Neural cell (in vitro differentiated cells): Measurements from ENCODE around the gene LYPLA2. TPM values are rescaled to one million over a fixed set of nuclear protein-coding genes. Genes with fewer than 3 reads are reported as not detected.
A peak's percentile ranks its signal among the peaks of the same experiment; 100 is the strongest.

Experiments used
- H2AFZ ChIP-seq: fragments of 200-600, 300-800 bp; sonication (generic), shearing (Covaris generic); 2 replicates; pipeline ENCODE4 v1.6.0; 2014; ENCODE audit warnings: low read depth, mild to moderate bottlenecking, antibody characterized with exemption, low read length, moderate library complexity
- H3F3A ChIP-seq: fragments of 200-600 bp; shearing (Covaris generic); 2 replicates; pipeline ENCODE4 v1.6.1; 2016; ENCODE audit warnings: mild to moderate bottlenecking, moderate library complexity, mixed read lengths, antibody characterized with exemption, low read length; ENCODE audit not compliant: insufficient read depth, poor library complexity, severe bottlenecking
- H3K27ac ChIP-seq: fragments of 200-600, 300-800 bp; sonication (generic), shearing (Covaris generic); 2 replicates; pipeline ENCODE4 v1.5.1; 2014; ENCODE audit warnings: mild to moderate bottlenecking, low read length, moderate library complexity
- H3K27me3 ChIP-seq: fragments of 300-800, 200-600 bp; sonication (generic), shearing (Covaris generic); 2 replicates; pipeline ENCODE4 v1.6.0; 2014; ENCODE audit warnings: mild to moderate bottlenecking, low read depth, low read length, moderate library complexity; ENCODE audit not compliant: insufficient read depth
- H3K36me3 ChIP-seq: fragments of 300-800, 200-600 bp; sonication (generic), shearing (Covaris generic); 2 replicates; pipeline ENCODE4 v1.5.1; 2014; ENCODE audit warnings: mild to moderate bottlenecking, antibody characterized with exemption, low read length, moderate library complexity; ENCODE audit not compliant: insufficient read depth
- H3K4me2 ChIP-seq: fragments of 300-800, 200-600 bp; sonication (generic), shearing (Covaris generic); 2 replicates; pipeline ENCODE4 v1.6.0; 2014; ENCODE audit warnings: mild to moderate bottlenecking, low read length
- H3K4me3 ChIP-seq: fragments of 300-800, 200-600 bp; sonication (generic), shearing (Covaris generic); 2 replicates; pipeline ENCODE4 v1.5.1; 2014; ENCODE audit warnings: mild to moderate bottlenecking, low read length, moderate library complexity
- H3K79me2 ChIP-seq: fragments of 200-600 bp; shearing (Covaris generic); replicated peaks from 2 replicates; pipeline ENCODE4 v1.6.0; 2014; ENCODE audit warnings: mild to moderate bottlenecking, low read length, moderate library complexity; ENCODE audit not compliant: insufficient read depth
- H3K9ac ChIP-seq: fragments of 300-800, 200-600 bp; sonication (generic), shearing (Covaris generic); 2 replicates; pipeline ENCODE4 v1.6.1; 2016; ENCODE audit warnings: mild to moderate bottlenecking, low read length, mixed read lengths
- H3K9me2 ChIP-seq: fragments of 200-600 bp; shearing (Covaris generic); 2 replicates; pipeline ENCODE4 v1.6.1; 2016; ENCODE audit warnings: mild to moderate bottlenecking, low read length, mixed read lengths; ENCODE audit not compliant: insufficient read depth
- H3K9me3 ChIP-seq: fragments of 200-600, 300-800 bp; sonication (generic), shearing (Covaris generic); 2 replicates; pipeline ENCODE4 v1.6.1; 2016; ENCODE audit warnings: mild to moderate bottlenecking, mixed run types, low read length, moderate library complexity, mixed read lengths
- H4K20me1 ChIP-seq: fragments of 200-600 bp; shearing (Covaris generic); 2 replicates; pipeline ENCODE4 v1.6.1; 2016; ENCODE audit warnings: mild to moderate bottlenecking, mixed run types; ENCODE audit not compliant: insufficient read depth
- CTCF ChIP-seq: fragments of 450-650 bp; IDR thresholded peaks from 2 replicates; pipeline ENCODE4 v1.5.1; 2014; ENCODE audit warnings: antibody characterized with exemption, mild to moderate bottlenecking, moderate library complexity; ENCODE audit not compliant: poor library complexity, severe bottlenecking
- EP300 ChIP-seq: fragments of 450-650 bp; conservative IDR thresholded peaks from 2 replicates; pipeline ENCODE4 v1.6.1; 2014; ENCODE audit warnings: antibody characterized with exemption, mild to moderate bottlenecking, moderate library complexity; ENCODE audit not compliant: poor library complexity, severe bottlenecking
- EZH2 ChIP-seq: fragments of 200-600, 300-800 bp; shearing (Covaris generic), sonication (generic); IDR thresholded peaks from 2 replicates; pipeline ENCODE4 v1.6.1; 2014; ENCODE audit warnings: antibody characterized with exemption, low read length, borderline replicate concordance, mild to moderate bottlenecking; ENCODE audit not compliant: insufficient read depth, poor library complexity, severe bottlenecking
- MXI1 ChIP-seq: fragments of 450-650 bp; conservative IDR thresholded peaks from 2 replicates; pipeline ENCODE4 v1.6.1; 2014; ENCODE audit warnings: antibody characterized with exemption, mild to moderate bottlenecking; ENCODE audit not compliant: poor library complexity, severe bottlenecking
- POLR2AphosphoS5 ChIP-seq: IDR thresholded peaks from 2 replicates; pipeline ENCODE4 v1.6.1; 2012
- RAD21 ChIP-seq: fragments of 450-650 bp; conservative IDR thresholded peaks from 2 replicates; pipeline ENCODE4 v1.6.1; 2014; ENCODE audit warnings: antibody characterized with exemption, mild to moderate bottlenecking, moderate library complexity
- SMC3 ChIP-seq: fragments of 450-650 bp; conservative IDR thresholded peaks from 2 replicates; pipeline ENCODE4 v1.6.1; 2014; ENCODE audit warnings: antibody characterized with exemption, mild to moderate bottlenecking, moderate library complexity; ENCODE audit not compliant: poor library complexity
- TAF1 ChIP-seq: IDR thresholded peaks from 2 replicates; pipeline ENCODE4 v1.6.1; 2012; ENCODE audit warnings: low read depth
- polyA plus RNA-seq: library from polyadenylated mRNA; depleted of rRNA; stranded (reverse); fragments of >200 nt; gene quantifications from 2 replicates; pipeline ENCODE4 v1.2.3, GENCODE V29; 2014
- TF ChIP-seq, protein P1 (sequence below): IDR thresholded peaks from 2 replicates; pipeline ENCODE4 v1.6.1; 2012; ENCODE audit warnings: borderline replicate concordance

LYPLA2 gene
- polyA plus RNA-seq, 1 donor from 2014 or later = 107 TPM

DNA sequence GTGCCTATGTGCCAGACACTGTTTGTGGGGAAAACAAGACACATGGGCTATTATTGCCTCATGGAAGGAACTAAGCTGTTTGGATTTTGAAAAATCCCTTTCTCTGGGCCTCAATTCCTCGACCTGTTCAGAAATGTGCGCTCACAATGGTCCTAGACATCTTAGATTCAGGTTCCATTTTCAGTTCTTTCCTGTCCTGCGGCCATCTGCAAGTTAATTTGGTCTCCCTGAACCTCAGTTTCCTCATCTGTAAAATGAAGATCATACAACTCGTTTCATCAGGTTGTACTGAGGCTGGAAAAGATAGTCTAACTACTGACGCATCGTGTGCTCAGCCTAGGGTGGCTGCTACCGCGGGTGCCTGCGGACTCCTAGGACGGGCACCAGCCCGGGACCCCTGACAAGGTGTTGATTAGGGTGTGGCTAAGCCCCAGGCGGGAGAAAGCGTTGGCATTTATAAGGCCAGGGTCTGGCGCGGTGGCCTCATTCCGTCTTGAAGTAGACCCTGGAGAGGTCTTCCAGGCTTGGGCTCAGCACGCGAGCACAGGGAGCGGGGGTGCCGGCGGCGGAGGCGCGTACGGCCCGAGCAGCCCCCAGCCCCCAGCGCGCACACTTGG is 48.2 kb upstream of the LYPLA2 start:
- Histone ChIP-seq H3K4me2 (peak overlapping the region; percentile 56), H3F3A (no peaks in the 10 kb centered on the region), H3K79me2 (peaks cover 32% of the 10 kb centered on the region), H3K9ac (peak overlapping the region; percentile 76), H3K27me3 (no peaks in the 10 kb centered on the region), H3K4me3 (peak overlapping the region; percentile 92), H3K9me3 (no peaks in the 10 kb centered on the region), H3K9me2 (no peaks in the 10 kb centered on the region), H2AFZ (peak overlapping the region; percentile 65), H3K36me3 (no peaks in the 10 kb centered on the region), H4K20me1 (no peaks in the 10 kb centered on the region), H3K27ac (peak overlapping the region; percentile 66)
- TF ChIP-seq EZH2 (no peak), RAD21 (peak; percentile 9), CTCF (peak; percentile 15)
- TF ChIP-seq, protein P1, sequence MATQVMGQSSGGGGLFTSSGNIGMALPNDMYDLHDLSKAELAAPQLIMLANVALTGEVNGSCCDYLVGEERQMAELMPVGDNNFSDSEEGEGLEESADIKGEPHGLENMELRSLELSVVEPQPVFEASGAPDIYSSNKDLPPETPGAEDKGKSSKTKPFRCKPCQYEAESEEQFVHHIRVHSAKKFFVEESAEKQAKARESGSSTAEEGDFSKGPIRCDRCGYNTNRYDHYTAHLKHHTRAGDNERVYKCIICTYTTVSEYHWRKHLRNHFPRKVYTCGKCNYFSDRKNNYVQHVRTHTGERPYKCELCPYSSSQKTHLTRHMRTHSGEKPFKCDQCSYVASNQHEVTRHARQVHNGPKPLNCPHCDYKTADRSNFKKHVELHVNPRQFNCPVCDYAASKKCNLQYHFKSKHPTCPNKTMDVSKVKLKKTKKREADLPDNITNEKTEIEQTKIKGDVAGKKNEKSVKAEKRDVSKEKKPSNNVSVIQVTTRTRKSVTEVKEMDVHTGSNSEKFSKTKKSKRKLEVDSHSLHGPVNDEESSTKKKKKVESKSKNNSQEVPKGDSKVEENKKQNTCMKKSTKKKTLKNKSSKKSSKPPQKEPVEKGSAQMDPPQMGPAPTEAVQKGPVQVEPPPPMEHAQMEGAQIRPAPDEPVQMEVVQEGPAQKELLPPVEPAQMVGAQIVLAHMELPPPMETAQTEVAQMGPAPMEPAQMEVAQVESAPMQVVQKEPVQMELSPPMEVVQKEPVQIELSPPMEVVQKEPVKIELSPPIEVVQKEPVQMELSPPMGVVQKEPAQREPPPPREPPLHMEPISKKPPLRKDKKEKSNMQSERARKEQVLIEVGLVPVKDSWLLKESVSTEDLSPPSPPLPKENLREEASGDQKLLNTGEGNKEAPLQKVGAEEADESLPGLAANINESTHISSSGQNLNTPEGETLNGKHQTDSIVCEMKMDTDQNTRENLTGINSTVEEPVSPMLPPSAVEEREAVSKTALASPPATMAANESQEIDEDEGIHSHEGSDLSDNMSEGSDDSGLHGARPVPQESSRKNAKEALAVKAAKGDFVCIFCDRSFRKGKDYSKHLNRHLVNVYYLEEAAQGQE = peak; percentile 9

DNA sequence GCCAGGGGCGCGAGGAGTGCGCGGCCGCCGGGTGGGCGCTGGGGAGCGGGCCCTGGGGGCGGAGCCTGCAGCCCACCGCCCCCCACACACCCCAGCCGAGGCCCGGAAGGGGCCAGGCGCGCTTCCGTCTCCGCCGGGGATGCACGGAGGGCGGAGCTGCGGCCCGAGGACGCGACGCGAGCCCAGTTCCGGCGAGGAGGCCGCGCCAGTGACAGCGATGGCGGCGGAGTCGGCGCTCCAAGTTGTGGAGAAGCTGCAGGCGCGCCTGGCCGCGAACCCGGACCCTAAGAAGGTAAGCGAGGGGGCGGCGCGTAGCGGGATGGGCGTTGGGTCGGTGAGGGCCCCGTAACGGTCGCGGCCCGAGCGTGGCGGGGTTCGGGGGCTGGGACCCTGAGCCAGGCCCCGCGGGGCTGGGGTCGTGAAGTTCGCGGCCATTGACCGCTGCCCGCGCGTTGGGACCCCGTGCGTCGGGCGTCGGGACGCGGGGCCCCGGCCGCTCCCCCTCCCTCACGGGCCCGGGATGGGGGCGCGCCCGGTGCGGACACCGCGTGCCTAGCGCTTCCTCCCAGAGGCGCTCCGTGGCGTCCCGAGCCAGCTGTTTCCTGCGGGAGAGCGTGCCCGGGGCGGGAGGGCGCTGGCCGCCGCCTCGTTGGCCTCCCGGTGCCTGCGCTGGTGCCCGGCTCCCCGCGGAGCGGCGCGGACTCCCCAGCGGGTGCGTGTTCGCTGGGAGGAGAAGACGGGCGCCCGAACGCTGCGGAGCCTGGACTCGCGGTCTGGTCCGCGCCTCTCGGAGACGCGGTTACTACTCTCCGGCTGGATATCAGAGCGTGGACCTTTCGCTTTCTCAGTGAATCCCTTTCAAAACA is 47.4 kb upstream of the LYPLA2 start, which contains the start of gene ELOA:
Gene ELOA, plus strand, starts transcription at position 185 of the 866 bp plus-strand sequence. Its CDS starts 33 bp downstream, at position 218.
- Histone ChIP-seq H4K20me1 (no peaks in the 10 kb centered on the region), H3K4me3 (peak within 1 kb of the TSS; percentile 92), H2AFZ (peak within 1 kb of the TSS; percentile 65), H3K9ac (peak within 1 kb of the TSS; percentile 76), H3K4me2 (peak within 1 kb of the TSS; percentile 56), H3K9me3 (no peaks in the 10 kb centered on the region), H3F3A (no peaks in the 10 kb centered on the region), H3K79me2 (peaks cover 38% of the 10 kb centered on the region), H3K36me3 (no peaks in the 10 kb centered on the region), H3K9me2 (no peaks in the 10 kb centered on the region), H3K27ac (peak within 1 kb of the TSS; percentile 66), H3K27me3 (no peaks in the 10 kb centered on the region)
- TF ChIP-seq POLR2AphosphoS5 = peak; percentile 92
- peak; percentile 15 for TF ChIP-seq SMC3
- peak; percentile 40 for TF ChIP-seq EP300
- peak; percentile 62 for TF ChIP-seq TAF1
- no peak for TF ChIP-seq EZH2
- peak; percentile 11 for TF ChIP-seq CTCF
- TF ChIP-seq, protein P1 = peak; percentile 14
- TF ChIP-seq RAD21 = no peak
- TF ChIP-seq MXI1 = peak; percentile 81
